VCaP (cell line): ENCODE results near the gene KDSR.

ENCODE experiments used
- H3K27ac ChIP-seq: fragments of 450-650 bp; 2 replicates; pipeline ENCODE4 v1.5.1; 2017
- CTCF ChIP-seq: fragments of 450-650 bp; conservative IDR thresholded peaks from 2 replicates; pipeline ENCODE4 v1.5.1; 2017; ENCODE audit warnings: mild to moderate bottlenecking, moderate library complexity

KDSR gene

GRCh38 chr18:63299837-63300745, 66.9 kb downstream of the KDSR start:
- no peak for TF ChIP-seq CTCF
- no peak overlapping the region for H3K27ac ChIP-seq

DNA sequence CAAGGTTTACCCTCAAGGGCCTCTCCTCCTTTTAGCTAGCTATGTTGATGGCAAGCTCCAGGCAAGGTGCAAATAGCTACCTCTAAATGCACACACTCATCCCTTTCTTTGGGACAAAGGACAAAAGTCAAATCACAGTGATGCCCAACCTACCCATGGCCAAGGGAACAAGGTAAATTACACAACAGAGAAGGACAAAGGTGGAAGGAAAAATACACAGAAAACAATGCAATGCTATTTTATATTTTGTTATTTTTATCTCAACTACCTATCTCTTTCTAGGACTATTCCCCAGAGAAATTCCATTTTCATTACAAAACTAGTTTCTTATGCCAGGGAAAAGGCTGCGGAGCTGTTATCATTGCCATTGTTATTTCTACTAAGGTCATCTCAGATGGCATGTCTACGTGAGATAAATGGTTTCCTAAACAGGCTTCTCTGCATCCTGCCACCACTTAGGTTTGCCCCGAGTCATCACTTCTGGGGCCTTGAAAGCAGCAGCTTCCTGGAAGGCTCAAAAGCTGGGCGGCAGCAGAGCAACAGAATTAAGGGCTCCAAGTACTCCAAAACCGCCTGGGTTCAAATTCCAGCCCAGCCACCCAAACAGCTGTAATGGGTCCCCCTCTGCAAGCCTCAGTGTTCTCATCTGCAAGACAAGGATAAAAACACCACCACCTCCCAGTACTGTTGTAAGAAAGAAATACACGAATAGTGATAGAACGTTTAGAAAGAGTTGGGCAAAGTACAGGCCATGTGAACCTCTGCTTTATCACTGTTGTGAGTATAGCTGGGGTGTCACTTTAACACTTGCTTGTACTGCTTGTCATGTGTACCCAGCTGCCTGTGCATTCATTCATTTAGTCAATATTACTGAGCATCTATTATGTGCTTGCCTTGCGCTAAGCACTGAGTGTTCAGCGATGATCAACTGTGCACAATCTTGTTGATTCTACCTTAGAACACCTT, 68.3 kb downstream of the KDSR start:
- H3K27ac ChIP-seq: no peak overlapping the region
- no peak for TF ChIP-seq CTCF

DNA sequence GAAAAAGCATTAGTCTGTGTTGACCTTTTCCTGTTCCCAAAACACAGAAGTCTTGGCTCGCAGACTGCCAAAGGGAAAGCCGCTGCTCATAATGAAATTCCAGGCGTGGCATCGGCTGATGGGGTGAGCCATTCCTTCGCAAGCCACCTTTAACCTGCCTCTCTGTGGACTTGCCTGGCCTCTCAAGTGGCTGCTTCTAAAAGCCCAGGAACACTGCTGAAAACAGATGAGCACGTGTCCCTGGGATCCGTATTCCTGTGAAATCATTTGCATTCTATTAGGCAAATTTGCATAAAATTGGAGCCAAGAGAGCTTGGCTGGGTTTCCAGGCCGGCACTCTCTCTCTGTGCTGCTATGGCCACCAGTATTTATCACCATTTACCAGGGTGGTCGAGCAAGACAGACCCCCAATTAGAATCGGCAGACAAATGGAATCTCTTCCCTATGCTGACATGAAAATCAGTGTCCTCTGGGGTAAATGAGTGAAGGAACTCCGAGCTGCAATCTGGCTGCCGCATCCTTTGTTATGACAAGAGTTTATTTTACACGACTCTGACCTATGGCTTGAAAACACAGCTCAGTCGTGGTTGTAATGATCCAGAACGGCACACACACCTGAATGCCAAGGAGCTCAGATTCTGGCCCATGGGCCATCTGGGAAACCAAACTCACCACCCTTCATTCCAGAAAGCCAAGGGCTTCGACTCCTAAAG, 69.2 kb downstream of the KDSR start:
- TF ChIP-seq CTCF: no peak

GRCh38 chr18:63293935-63294334, 73.1 kb downstream of the KDSR start:
- no peak overlapping the region for H3K27ac ChIP-seq

More for the DNA sequence above, 69.2 kb downstream of the KDSR start:
- H3K27ac ChIP-seq: no peak overlapping the region

GRCh38 chr18:63292831-63293683, 73.9 kb downstream of the KDSR start:
- no peak for TF ChIP-seq CTCF
- H3K27ac ChIP-seq: no peak overlapping the region

More at GRCh38 chr18:63293935-63294334, 73.1 kb downstream of the KDSR start:
- TF ChIP-seq CTCF: no peak

- H3K27ac ChIP-seq: no peak overlapping the region
- TF ChIP-seq CTCF: no peak
Measured at GRCh38 chr18:63291278-63291677, 75.7 kb downstream of the KDSR start.
